Fibroblast of skin of scalp (primary cell): ENCODE data around the gene TAF10.
A peak's percentile ranks its signal among the peaks of the same experiment; 100 is the strongest.

Experiments used
- DNase-seq: peaks from one replicate; pipeline ENCODE4 v3.0.0-alpha.2; 2013

The TAF10 gene

GRCh38 chr11:6623391-6624363, 11.7 kb upstream of the TAF10 start:
- DNase-seq = no peak

- DNase-seq = no peak
These were observed 10.5 kb upstream of the TAF10 start for GRCh38 chr11:6622261-6623171.

- DNase-seq = no peak
These were observed 9.7 kb upstream of the TAF10 start for GRCh38 chr11:6621711-6622211.

- DNase-seq = no peak
These were observed 8.6 kb upstream of the TAF10 start for GRCh38 chr11:6620636-6621035.

GRCh38 chr11:6619004-6619745, 7.2 kb upstream of the TAF10 start, which contains the start of gene TPP1:
TSS of gene TPP1 (minus strand) at chr11:6619422. CDS start at chr11:6619400, 22 bp downstream.
- peak; percentile 96 for DNase-seq

- peak; percentile 82 for DNase-seq
These were observed 6.3 kb upstream of the TAF10 start for GRCh38 chr11:6618117-6619003.

- no peak for DNase-seq
These were observed 5.3 kb upstream of the TAF10 start for GRCh38 chr11:6617315-6617781.

- no peak for DNase-seq
These were observed 4.7 kb upstream of the TAF10 start for GRCh38 chr11:6616596-6617250.

GRCh38 chr11:6615882-6616585, 4.0 kb upstream of the TAF10 start:
- peak; percentile 31 for DNase-seq

GRCh38 chr11:6615046-6615445, 3.0 kb upstream of the TAF10 start:
- DNase-seq = no peak

- no peak for DNase-seq
These were observed 2.4 kb upstream of the TAF10 start for GRCh38 chr11:6614446-6614845.

- no peak for DNase-seq
These were observed 1.5 kb upstream of the TAF10 start for GRCh38 chr11:6613496-6613895.

GRCh38 chr11:6611963-6612212, 128 bp downstream of the TAF10 start:
- DNase-seq = no peak

GRCh38 chr11:6611092-6611962, 689 bp downstream of the TAF10 start:
- DNase-seq = peak; percentile 19

GRCh38 chr11:6610591-6610990, 1.4 kb downstream of the TAF10 start:
- DNase-seq = no peak

- DNase-seq = no peak
These were observed 2.5 kb downstream of the TAF10 start for GRCh38 chr11:6609502-6610015.

- DNase-seq = peak; percentile 21
These were observed 3.1 kb downstream of the TAF10 start for GRCh38 chr11:6608726-6609501.

GRCh38 chr11:6608011-6608410, 4.0 kb downstream of the TAF10 start:
- no peak for DNase-seq
